GM10266 (cell line): Measurements from ENCODE around the gene JOSD2.

ENCODE experiments used
- DNase-seq: peaks from one replicate; pipeline ENCODE4 v3.0.0; 2012; ENCODE audit errors: extremely low spot score
- CTCF ChIP-seq: IDR thresholded peaks from 2 replicates; pipeline ENCODE4 v1.5.1; 2012; ENCODE audit warnings: mild to moderate bottlenecking, low read depth; ENCODE audit not compliant: control insufficient read depth, insufficient read depth; ENCODE audit errors: missing control alignments

JOSD2 gene

DNA sequence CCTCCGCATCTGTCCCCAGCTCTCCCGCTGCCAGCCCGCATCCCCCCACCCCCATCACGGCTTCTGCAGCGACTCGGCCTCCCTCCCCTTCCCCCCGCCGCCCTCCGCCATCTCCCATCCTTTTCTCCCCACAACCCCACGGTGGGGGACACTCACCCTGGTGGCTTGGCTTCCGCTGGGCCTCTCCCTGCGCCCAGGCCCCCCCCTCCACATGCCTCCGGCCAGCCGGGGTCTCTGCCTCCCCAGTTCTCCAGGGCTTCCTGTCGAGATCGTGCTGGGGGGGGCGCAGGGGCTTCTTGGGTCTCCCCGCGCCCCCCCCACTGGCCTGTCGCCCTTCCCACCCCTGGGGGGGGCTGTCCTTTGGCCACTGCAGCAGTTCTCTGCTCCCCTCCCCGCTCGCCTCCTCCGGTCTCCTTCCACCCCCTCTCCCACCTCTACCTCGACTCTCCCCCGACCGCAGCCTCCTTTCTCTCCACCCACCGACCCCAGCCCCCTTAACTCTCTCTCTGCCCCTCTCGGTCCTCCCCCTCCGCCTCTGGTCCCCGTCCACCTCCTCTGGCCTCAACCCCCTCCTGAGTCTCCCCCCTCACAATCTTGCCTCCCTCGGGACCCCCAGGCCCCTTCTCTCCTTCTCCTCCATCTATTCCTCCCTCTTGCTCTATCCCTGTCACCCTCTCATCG is 40.2 kb upstream of the JOSD2 start:
- DNase-seq: no peak
- no peak for TF ChIP-seq CTCF

DNA sequence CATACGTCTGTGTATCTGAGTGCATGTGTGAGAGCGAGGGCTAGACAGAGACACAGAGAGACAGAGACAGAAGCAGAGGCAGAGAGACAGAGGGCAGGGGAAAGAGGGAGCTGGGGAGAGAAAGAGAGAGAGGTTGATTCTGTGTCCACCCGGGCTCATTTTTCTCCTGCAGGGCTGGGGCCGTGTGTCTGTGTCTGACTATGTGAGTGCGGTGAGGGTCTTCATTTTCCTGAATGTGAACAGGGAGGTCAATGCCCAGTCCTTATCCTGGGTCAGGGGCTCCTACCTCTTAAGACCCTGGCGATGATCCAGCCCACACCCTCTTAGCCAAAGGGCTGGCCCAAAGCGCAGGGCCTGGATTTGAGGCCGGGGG is 39.6 kb upstream of the JOSD2 start:
- DNase-seq: no peak
- no peak for TF ChIP-seq CTCF

- no peak for DNase-seq
- TF ChIP-seq CTCF: no peak
Observed at GRCh38 chr19:50549927-50550593, 39.1 kb upstream of the JOSD2 start.

- TF ChIP-seq CTCF: no peak
Observed at GRCh38 chr19:50549059-50549926, 38.3 kb upstream of the JOSD2 start.

GRCh38 chr19:50548191-50549058 is 37.4 kb upstream of the JOSD2 start:
- no peak for TF ChIP-seq CTCF
- DNase-seq: no peak

More at GRCh38 chr19:50549059-50549926, 38.3 kb upstream of the JOSD2 start:
- DNase-seq: no peak

DNA sequence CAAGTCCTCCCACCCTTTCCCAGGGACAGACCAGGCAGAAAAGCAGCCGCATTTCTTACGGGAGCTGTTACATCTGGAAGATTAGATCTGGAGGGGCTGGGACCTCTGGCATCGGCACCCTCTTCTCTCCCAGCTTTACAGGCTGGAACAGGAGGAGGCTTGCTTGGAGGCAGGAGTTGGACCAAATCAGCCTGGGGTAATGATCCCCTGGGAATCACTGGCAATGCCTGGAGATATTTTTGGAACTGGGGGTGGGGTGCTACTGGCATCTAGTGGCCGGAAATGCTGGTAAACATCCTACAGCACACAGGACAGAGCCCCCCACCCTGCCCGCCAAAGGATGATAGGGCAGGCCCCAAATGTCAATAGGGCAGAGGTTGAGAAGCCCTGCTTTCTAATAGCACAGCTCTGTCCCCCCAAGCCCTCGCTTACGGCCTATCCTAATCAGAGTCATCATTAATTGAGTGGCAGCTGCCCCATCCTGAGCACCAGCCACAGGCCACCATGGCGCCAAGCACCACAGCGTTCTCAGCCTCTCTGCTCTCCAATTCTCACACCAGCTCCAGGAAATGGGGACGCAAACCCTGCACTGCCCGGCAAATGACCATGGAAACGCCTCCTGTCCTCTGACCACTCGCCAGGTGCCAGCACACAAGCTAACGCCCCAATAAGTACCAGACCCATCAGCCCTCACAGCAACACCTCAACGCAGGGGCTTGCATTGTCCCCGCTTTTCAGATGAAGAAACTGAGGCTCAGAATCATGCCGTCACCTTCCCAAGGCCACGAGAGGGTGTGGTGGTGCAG is 36.6 kb upstream of the JOSD2 start:
- no peak for DNase-seq
- TF ChIP-seq CTCF: no peak
